Measurements from ENCODE around the gene CDH23.

The CDH23 gene

DNA sequence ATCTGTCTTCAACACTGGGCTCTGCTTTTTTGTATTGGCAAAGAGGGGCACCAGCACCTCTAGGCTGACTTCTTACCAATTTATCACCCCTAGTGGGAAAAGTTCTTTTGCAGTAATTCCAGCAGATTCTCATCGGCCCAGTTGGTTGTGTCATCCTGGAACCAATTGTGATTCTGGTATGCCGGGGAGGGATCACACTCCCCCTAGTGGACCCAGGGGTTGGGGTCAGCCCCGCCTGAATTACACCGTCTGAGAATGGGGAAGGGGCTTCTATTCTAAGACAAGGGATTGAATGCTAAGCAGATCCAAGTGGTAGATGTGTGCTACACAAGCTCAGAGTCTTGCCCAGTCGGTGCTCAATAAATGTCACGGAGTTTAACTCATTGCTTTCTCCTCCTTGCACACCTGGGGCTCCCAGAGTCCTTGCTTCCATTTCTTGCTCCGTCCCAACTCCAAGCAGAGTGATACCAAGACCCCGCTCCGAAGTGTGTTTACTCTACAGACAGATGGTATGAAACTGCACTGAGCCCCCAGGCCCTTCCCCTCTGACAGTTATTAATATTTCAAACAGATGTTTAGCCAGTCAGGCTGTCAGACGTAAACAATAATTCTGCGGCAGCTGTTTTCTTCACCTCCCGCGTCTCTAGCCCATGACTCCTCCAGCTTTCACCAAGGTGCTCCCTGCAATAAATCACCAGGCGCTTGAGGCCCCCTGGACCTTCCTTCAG is 251.0 kb downstream of the CDH23 start:
- H3K4me3 ChIP-seq (ENCODE audit: low read length) = no peak overlapping the region
- no peak overlapping the region for H3K4me2 ChIP-seq (ENCODE audit: low read depth, low read length)
- H3K4me1 ChIP-seq (ENCODE audit: low read length) = no peaks in the 10 kb centered on the region
- H3K27me3 ChIP-seq (replicated peaks; ENCODE audit: insufficient read depth, low read length) = peaks cover 51% of the 10 kb centered on the region
- no peak overlapping the region for H3K9ac ChIP-seq (ENCODE audit: low read length)
- H3K27ac ChIP-seq (ENCODE audit: low read length) = no peak overlapping the region
- H2AFZ ChIP-seq (ENCODE audit: low read length) = no peak overlapping the region
- no peak for TF ChIP-seq EZH2phosphoT487 (IDR thresholded peaks at IDR 0.05; ENCODE audit: low read length)
- TF ChIP-seq, protein P1, sequence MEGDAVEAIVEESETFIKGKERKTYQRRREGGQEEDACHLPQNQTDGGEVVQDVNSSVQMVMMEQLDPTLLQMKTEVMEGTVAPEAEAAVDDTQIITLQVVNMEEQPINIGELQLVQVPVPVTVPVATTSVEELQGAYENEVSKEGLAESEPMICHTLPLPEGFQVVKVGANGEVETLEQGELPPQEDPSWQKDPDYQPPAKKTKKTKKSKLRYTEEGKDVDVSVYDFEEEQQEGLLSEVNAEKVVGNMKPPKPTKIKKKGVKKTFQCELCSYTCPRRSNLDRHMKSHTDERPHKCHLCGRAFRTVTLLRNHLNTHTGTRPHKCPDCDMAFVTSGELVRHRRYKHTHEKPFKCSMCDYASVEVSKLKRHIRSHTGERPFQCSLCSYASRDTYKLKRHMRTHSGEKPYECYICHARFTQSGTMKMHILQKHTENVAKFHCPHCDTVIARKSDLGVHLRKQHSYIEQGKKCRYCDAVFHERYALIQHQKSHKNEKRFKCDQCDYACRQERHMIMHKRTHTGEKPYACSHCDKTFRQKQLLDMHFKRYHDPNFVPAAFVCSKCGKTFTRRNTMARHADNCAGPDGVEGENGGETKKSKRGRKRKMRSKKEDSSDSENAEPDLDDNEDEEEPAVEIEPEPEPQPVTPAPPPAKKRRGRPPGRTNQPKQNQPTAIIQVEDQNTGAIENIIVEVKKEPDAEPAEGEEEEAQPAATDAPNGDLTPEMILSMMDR (IDR thresholded peaks at IDR 0.05; ENCODE audit: low read length) = peak; percentile 44
- no peaks in the 10 kb centered on the region for H4K20me1 ChIP-seq (ENCODE audit: insufficient read depth, low read length)
- no peak for DNase-seq
- H3F3A ChIP-seq (ENCODE audit: insufficient read depth, low read length) = no peaks in the 10 kb centered on the region
- H3K9me3 ChIP-seq (replicated peaks; ENCODE audit: insufficient read depth, low read length) = no peaks in the 10 kb centered on the region
- H3K79me2 ChIP-seq (ENCODE audit: low read length) = no peaks in the 10 kb centered on the region
- no peaks in the 10 kb centered on the region for H3K36me3 ChIP-seq (replicated peaks; ENCODE audit: insufficient read depth, low read length)
- no peaks in the 10 kb centered on the region for H3K9me2 ChIP-seq (replicated peaks; ENCODE audit: insufficient read depth, low read length)

- Histone ChIP-seq H3K9ac (ENCODE audit: low read length) (no peak overlapping the region), H3K36me3 (replicated peaks; ENCODE audit: insufficient read depth, low read length) (no peaks in the 10 kb centered on the region), H3K79me2 (ENCODE audit: low read length) (no peaks in the 10 kb centered on the region), H3K27me3 (replicated peaks; ENCODE audit: insufficient read depth, low read length) (peaks cover 46% of the 10 kb centered on the region), H3K4me1 (ENCODE audit: low read length) (no peaks in the 10 kb centered on the region), H3K4me3 (ENCODE audit: low read length) (no peak overlapping the region), H3K4me2 (ENCODE audit: low read depth, low read length) (no peak overlapping the region), H3F3A (ENCODE audit: insufficient read depth, low read length) (no peaks in the 10 kb centered on the region), H3K9me3 (replicated peaks; ENCODE audit: insufficient read depth, low read length) (no peaks in the 10 kb centered on the region), H3K9me2 (replicated peaks; ENCODE audit: insufficient read depth, low read length) (no peaks in the 10 kb centered on the region), H3K27ac (ENCODE audit: low read length) (no peak overlapping the region), H4K20me1 (ENCODE audit: insufficient read depth, low read length) (no peaks in the 10 kb centered on the region), H2AFZ (ENCODE audit: low read length) (no peak overlapping the region)
- DNase-seq = no peak
- no peak for TF ChIP-seq EZH2 (optimal IDR thresholded peaks at IDR 0.05; ENCODE audit: low read depth, low read length)
- TF ChIP-seq EZH2phosphoT487 (IDR thresholded peaks at IDR 0.05; ENCODE audit: low read length) = no peak
These were observed 251.7 kb downstream of the CDH23 start for GRCh38 chr10:71648254-71648932.

DNA sequence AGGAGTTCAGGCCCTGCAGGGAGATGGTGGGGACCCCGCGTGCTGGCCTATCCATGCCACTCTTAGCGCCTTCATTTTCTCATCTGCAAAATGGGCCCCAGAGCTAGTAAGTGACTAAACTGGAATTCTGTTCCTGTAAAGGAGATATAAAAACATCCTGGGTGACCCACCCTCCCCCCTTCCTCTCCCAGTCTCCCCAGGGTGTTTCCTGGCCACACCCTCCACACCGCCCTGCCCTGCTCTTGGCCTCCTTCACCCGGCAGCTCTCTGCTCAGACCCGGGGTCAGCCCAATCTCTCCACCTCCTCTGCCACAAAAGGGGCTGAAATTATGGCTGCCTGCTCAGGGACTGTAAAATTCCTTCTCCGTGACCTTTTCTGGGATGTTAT is 252.2 kb downstream of the CDH23 start:
- no peak for DNase-seq
- Histone ChIP-seq H3K79me2 (ENCODE audit: low read length) (no peaks in the 10 kb centered on the region), H3F3A (ENCODE audit: insufficient read depth, low read length) (no peaks in the 10 kb centered on the region), H4K20me1 (ENCODE audit: insufficient read depth, low read length) (no peaks in the 10 kb centered on the region), H3K9ac (ENCODE audit: low read length) (no peak overlapping the region), H3K9me2 (replicated peaks; ENCODE audit: insufficient read depth, low read length) (no peaks in the 10 kb centered on the region), H3K36me3 (replicated peaks; ENCODE audit: insufficient read depth, low read length) (no peaks in the 10 kb centered on the region), H3K4me1 (ENCODE audit: low read length) (no peaks in the 10 kb centered on the region), H3K9me3 (replicated peaks; ENCODE audit: insufficient read depth, low read length) (no peaks in the 10 kb centered on the region), H3K4me3 (ENCODE audit: low read length) (no peak overlapping the region), H3K27ac (ENCODE audit: low read length) (no peak overlapping the region), H3K4me2 (ENCODE audit: low read depth, low read length) (no peak overlapping the region), H3K27me3 (replicated peaks; ENCODE audit: insufficient read depth, low read length) (peaks cover 43% of the 10 kb centered on the region), H2AFZ (ENCODE audit: low read length) (no peak overlapping the region)
- TF ChIP-seq, protein P1 (IDR thresholded peaks at IDR 0.05; ENCODE audit: low read length) = no peak
- TF ChIP-seq EZH2 (optimal IDR thresholded peaks at IDR 0.05; ENCODE audit: low read depth, low read length) (no peak), EZH2phosphoT487 (IDR thresholded peaks at IDR 0.05; ENCODE audit: low read length) (no peak)

DNA sequence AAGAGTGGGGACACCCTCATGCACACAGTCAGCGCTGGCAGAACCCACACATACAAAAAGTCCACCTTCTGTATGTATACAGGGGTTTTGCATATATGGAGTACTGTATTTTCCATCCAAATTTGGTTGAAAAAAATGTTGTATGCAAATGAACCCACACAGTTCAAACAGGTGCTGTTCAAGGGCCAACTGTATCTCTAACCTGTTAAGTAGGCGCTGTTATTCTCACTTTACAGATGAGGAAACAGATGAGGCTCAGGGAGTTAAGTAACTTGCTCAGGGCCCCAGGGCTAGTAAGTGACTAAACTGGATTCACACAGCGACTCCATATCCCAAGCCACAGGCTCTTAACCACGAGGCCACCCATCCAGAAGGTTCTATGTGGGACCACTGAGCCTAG is 252.9 kb downstream of the CDH23 start:
- no peak for DNase-seq
- no peak for TF ChIP-seq EZH2phosphoT487 (IDR thresholded peaks at IDR 0.05; ENCODE audit: low read length)
- Histone ChIP-seq H3K9me3 (replicated peaks; ENCODE audit: insufficient read depth, low read length) (no peaks in the 10 kb centered on the region), H3K36me3 (replicated peaks; ENCODE audit: insufficient read depth, low read length) (no peaks in the 10 kb centered on the region), H4K20me1 (ENCODE audit: insufficient read depth, low read length) (no peaks in the 10 kb centered on the region), H3K4me2 (ENCODE audit: low read depth, low read length) (no peak overlapping the region), H2AFZ (ENCODE audit: low read length) (no peak overlapping the region), H3K27ac (ENCODE audit: low read length) (no peak overlapping the region), H3K79me2 (ENCODE audit: low read length) (no peaks in the 10 kb centered on the region), H3K4me1 (ENCODE audit: low read length) (no peaks in the 10 kb centered on the region), H3K4me3 (ENCODE audit: low read length) (no peak overlapping the region), H3F3A (ENCODE audit: insufficient read depth, low read length) (no peaks in the 10 kb centered on the region), H3K27me3 (replicated peaks; ENCODE audit: insufficient read depth, low read length) (peaks cover 36% of the 10 kb centered on the region), H3K9me2 (replicated peaks; ENCODE audit: insufficient read depth, low read length) (no peaks in the 10 kb centered on the region), H3K9ac (ENCODE audit: low read length) (no peak overlapping the region)

All from MM.1S (cell line).